HEK293 (cell line): ENCODE data around the gene CTAGE8.
"Not testable (repeated sequence)": the region's sequence is repeated elsewhere in the genome, so short reads cannot be mapped to it uniquely, and the experiment has no call there.

ENCODE experiments used
- IKZF3 ChIP-seq: fragments of 450-650 bp; IDR thresholded peaks from 2 replicates; pipeline ENCODE4 v1.5.0; 2018; ENCODE audit warnings: missing biosample characterization, mild to moderate bottlenecking, missing genetic modification characterization, moderate library complexity
- SP7 ChIP-seq: fragments of 450-650 bp; formaldehyde crosslinking; IDR thresholded peaks from 2 replicates; pipeline ENCODE4 v1.5.1; 2016; ENCODE audit warnings: missing biosample characterization, missing genetic modification characterization
- ZFHX2 ChIP-seq: fragments of 450-650 bp; formaldehyde crosslinking; conservative IDR thresholded peaks from 2 replicates; pipeline ENCODE4 v1.5.1; 2016; ENCODE audit warnings: missing biosample characterization, missing genetic modification characterization
- ZFP37 ChIP-seq: fragments of 450-650 bp; formaldehyde crosslinking; IDR thresholded peaks from 2 replicates; pipeline ENCODE4 v1.5.1; 2016; ENCODE audit warnings: missing biosample characterization, missing genetic modification characterization
- ZFP41 ChIP-seq: fragments of 450-650 bp; formaldehyde crosslinking; IDR thresholded peaks from 2 replicates; pipeline ENCODE4 v1.5.1; 2016; ENCODE audit warnings: missing biosample characterization, missing genetic modification characterization, borderline replicate concordance
- ZNF416 ChIP-seq: fragments of 450-650 bp; formaldehyde crosslinking; IDR thresholded peaks from 2 replicates; pipeline ENCODE4 v1.5.1; 2016; ENCODE audit warnings: missing biosample characterization, missing genetic modification characterization
- ZNF747 ChIP-seq: fragments of 450-650 bp; formaldehyde crosslinking; IDR thresholded peaks from 2 replicates; pipeline ENCODE4 v1.5.1; 2016; ENCODE audit warnings: missing biosample characterization, missing genetic modification characterization
- ZXDB ChIP-seq: fragments of 450-650 bp; formaldehyde crosslinking; IDR thresholded peaks from 2 replicates; pipeline ENCODE4 v1.5.1; 2016; ENCODE audit warnings: missing biosample characterization, missing genetic modification characterization
- TF ChIP-seq, protein P1 (sequence below): IDR thresholded peaks from 2 replicates; pipeline ENCODE4 v1.6.1; 2011; ENCODE audit warnings: mild to moderate bottlenecking, low read depth, low read length, borderline replicate concordance
- TF ChIP-seq, protein P2 (sequence below): fragments of 450-650 bp; formaldehyde crosslinking; conservative IDR thresholded peaks from 2 replicates; pipeline ENCODE4 v1.5.1; 2016; ENCODE audit warnings: low read depth, missing biosample characterization, missing genetic modification characterization
- TF ChIP-seq, protein P3 (sequence below): fragments of 450-650 bp; formaldehyde crosslinking; IDR thresholded peaks from 2 replicates; pipeline ENCODE4 v1.5.1; 2016; ENCODE audit warnings: missing biosample characterization, missing genetic modification characterization
- TF ChIP-seq, protein P4 (sequence below): fragments of 450-650 bp; formaldehyde crosslinking; IDR thresholded peaks from 2 replicates; pipeline ENCODE4 v1.5.1; 2016; ENCODE audit warnings: missing biosample characterization, missing genetic modification characterization
- TF ChIP-seq, protein P5 (sequence below): fragments of 450-650 bp; formaldehyde crosslinking; IDR thresholded peaks from 2 replicates; pipeline ENCODE4 v1.5.1; 2017; ENCODE audit warnings: missing biosample characterization, missing genetic modification characterization
- TF ChIP-seq, protein P6 (sequence below): fragments of 450-650 bp; formaldehyde crosslinking; IDR thresholded peaks from 2 replicates; pipeline ENCODE4 v1.5.1; 2017; ENCODE audit warnings: missing biosample characterization, missing genetic modification characterization

DNA sequence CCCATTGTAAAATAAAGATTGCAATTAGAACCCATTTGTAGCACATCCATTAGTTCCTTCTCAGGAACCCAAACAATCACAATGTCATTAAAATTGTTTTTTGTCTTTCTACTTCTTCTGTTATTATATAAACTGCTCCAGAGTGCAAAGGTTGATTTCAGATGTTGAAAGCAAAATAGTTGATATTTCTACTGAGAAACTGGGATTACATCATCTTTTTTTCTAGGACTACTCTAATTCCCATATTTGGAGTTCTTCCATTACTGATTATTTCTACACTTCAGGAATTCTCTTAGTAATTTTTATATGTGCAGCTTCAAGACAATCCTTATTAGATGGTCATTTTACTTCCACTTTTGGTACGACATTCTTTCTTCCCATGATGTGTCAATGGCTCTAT lies 48.4 kb upstream of the CTAGE8 start:
- TF ChIP-seq SP7; ZFP41 (tag by site-specific recombination); IKZF3 (tag by site-specific recombination); ZFHX2; ZNF416 (tag by site-specific recombination); ZFP37 (tag by site-specific recombination); ZXDB (tag by site-specific recombination); ZNF747: not testable (repeated sequence)
- TF ChIP-seq, protein P1, sequence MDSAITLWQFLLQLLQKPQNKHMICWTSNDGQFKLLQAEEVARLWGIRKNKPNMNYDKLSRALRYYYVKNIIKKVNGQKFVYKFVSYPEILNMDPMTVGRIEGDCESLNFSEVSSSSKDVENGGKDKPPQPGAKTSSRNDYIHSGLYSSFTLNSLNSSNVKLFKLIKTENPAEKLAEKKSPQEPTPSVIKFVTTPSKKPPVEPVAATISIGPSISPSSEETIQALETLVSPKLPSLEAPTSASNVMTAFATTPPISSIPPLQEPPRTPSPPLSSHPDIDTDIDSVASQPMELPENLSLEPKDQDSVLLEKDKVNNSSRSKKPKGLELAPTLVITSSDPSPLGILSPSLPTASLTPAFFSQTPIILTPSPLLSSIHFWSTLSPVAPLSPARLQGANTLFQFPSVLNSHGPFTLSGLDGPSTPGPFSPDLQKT = not testable (repeated sequence)
- TF ChIP-seq, protein P2, sequence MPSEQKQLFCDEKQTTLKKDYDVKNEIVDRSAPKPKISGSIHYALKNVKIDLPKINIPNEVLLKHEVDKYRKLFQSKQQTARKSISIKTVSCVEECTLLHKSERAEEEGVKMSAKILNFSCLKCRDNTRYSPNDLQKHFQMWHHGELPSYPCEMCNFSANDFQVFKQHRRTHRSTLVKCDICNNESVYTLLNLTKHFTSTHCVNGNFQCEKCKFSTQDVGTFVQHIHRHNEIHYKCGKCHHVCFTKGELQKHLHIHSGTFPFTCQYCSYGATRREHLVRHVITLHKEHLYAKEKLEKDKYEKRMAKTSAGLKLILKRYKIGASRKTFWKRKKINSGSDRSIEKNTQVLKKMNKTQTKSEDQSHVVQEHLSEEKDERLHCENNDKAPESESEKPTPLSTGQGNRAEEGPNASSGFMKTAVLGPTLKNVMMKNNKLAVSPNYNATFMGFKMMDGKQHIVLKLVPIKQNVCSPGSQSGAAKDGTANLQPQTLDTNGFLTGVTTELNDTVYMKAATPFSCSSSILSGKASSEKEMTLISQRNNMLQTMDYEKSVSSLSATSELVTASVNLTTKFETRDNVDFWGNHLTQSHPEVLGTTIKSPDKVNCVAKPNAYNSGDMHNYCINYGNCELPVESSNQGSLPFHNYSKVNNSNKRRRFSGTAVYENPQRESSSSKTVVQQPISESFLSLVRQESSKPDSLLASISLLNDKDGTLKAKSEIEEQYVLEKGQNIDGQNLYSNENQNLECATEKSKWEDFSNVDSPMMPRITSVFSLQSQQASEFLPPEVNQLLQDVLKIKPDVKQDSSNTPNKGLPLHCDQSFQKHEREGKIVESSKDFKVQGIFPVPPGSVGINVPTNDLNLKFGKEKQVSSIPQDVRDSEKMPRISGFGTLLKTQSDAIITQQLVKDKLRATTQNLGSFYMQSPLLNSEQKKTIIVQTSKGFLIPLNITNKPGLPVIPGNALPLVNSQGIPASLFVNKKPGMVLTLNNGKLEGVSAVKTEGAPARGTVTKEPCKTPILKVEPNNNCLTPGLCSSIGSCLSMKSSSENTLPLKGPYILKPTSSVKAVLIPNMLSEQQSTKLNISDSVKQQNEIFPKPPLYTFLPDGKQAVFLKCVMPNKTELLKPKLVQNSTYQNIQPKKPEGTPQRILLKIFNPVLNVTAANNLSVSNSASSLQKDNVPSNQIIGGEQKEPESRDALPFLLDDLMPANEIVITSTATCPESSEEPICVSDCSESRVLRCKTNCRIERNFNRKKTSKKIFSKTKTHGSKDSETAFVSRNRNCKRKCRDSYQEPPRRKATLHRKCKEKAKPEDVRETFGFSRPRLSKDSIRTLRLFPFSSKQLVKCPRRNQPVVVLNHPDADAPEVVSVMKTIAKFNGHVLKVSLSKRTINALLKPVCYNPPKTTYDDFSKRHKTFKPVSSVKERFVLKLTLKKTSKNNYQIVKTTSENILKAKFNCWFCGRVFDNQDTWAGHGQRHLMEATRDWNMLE (tag by site-specific recombination) = not testable (repeated sequence)
- TF ChIP-seq, protein P3, sequence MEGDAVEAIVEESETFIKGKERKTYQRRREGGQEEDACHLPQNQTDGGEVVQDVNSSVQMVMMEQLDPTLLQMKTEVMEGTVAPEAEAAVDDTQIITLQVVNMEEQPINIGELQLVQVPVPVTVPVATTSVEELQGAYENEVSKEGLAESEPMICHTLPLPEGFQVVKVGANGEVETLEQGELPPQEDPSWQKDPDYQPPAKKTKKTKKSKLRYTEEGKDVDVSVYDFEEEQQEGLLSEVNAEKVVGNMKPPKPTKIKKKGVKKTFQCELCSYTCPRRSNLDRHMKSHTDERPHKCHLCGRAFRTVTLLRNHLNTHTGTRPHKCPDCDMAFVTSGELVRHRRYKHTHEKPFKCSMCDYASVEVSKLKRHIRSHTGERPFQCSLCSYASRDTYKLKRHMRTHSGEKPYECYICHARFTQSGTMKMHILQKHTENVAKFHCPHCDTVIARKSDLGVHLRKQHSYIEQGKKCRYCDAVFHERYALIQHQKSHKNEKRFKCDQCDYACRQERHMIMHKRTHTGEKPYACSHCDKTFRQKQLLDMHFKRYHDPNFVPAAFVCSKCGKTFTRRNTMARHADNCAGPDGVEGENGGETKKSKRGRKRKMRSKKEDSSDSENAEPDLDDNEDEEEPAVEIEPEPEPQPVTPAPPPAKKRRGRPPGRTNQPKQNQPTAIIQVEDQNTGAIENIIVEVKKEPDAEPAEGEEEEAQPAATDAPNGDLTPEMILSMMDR = not testable (repeated sequence)
- TF ChIP-seq, protein P4, sequence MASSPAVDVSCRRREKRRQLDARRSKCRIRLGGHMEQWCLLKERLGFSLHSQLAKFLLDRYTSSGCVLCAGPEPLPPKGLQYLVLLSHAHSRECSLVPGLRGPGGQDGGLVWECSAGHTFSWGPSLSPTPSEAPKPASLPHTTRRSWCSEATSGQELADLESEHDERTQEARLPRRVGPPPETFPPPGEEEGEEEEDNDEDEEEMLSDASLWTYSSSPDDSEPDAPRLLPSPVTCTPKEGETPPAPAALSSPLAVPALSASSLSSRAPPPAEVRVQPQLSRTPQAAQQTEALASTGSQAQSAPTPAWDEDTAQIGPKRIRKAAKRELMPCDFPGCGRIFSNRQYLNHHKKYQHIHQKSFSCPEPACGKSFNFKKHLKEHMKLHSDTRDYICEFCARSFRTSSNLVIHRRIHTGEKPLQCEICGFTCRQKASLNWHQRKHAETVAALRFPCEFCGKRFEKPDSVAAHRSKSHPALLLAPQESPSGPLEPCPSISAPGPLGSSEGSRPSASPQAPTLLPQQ (tag by site-specific recombination) = not testable (repeated sequence)
- TF ChIP-seq, protein P5, sequence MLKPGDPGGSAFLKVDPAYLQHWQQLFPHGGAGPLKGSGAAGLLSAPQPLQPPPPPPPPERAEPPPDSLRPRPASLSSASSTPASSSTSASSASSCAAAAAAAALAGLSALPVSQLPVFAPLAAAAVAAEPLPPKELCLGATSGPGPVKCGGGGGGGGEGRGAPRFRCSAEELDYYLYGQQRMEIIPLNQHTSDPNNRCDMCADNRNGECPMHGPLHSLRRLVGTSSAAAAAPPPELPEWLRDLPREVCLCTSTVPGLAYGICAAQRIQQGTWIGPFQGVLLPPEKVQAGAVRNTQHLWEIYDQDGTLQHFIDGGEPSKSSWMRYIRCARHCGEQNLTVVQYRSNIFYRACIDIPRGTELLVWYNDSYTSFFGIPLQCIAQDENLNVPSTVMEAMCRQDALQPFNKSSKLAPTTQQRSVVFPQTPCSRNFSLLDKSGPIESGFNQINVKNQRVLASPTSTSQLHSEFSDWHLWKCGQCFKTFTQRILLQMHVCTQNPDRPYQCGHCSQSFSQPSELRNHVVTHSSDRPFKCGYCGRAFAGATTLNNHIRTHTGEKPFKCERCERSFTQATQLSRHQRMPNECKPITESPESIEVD (tag by site-specific recombination) = not testable (repeated sequence)
- TF ChIP-seq, protein P6, sequence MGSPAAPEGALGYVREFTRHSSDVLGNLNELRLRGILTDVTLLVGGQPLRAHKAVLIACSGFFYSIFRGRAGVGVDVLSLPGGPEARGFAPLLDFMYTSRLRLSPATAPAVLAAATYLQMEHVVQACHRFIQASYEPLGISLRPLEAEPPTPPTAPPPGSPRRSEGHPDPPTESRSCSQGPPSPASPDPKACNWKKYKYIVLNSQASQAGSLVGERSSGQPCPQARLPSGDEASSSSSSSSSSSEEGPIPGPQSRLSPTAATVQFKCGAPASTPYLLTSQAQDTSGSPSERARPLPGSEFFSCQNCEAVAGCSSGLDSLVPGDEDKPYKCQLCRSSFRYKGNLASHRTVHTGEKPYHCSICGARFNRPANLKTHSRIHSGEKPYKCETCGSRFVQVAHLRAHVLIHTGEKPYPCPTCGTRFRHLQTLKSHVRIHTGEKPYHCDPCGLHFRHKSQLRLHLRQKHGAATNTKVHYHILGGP (tag by site-specific recombination) = not testable (repeated sequence)
